Right lobe of liver (tissue), 6 donors: ENCODE measurements around the gene CPSF7. TPM values are rescaled to one million over a fixed set of nuclear protein-coding genes. Genes with fewer than 3 reads are reported as not detected.

Experiments used
- ATAC-seq, 4 donors: fragments of 200-7000 bp; cut with Tn5 transposase; one replicate each; pipeline ENCODE4 v1.9.1; 2020; ENCODE audit warnings: mild to moderate bottlenecking in 4 of 4, moderate library complexity in 4 of 4
- DNase-seq, 3 donors: peaks; one replicate each; pipeline ENCODE4 v3.0.0-alpha.2; 2020
- H3K27ac ChIP-seq, 3 donors: fragments of 200-600 bp; one replicate each; pipeline ENCODE4 v1.8.0; 2022
- H3K27me3 ChIP-seq, 2 donors: fragments of 200-600 bp; one replicate each; pipeline ENCODE4 v1.8.0; 2022
- H3K36me3 ChIP-seq, 4 donors: fragments of 200-600 bp; sonication (generic) in 1 of 4; one replicate each; pipeline versions ENCODE4 v1.5.1 to v1.8.0; 2017 to 2022; ENCODE audit warnings: control low read depth in 1 of 4
- H3K4me1 ChIP-seq, 4 donors: fragments of 200-600 bp; sonication (generic) in 1 of 4; one replicate each; pipeline versions ENCODE4 v1.5.1 to v1.8.0; 2017 to 2022; ENCODE audit warnings: control low read depth in 1 of 4
- H3K4me3 ChIP-seq, 3 donors: fragments of 200-600 bp; one replicate each; pipeline ENCODE4 v1.8.0; 2022
- H3K9me3 ChIP-seq, 4 donors: fragments of 200-600 bp; sonication (generic) in 1 of 4; one replicate each; pipeline versions ENCODE4 v1.5.1 to v1.8.0; 2017 to 2022; ENCODE audit warnings: control low read depth in 1 of 4
- POLR2A ChIP-seq: fragments of 450-650 bp; IDR thresholded peaks from one replicate; pipeline ENCODE4 v1.6.1; 2017; ENCODE audit warnings: antibody characterized with exemption, mild to moderate bottlenecking
- WGBS: methylation state at CpG from one replicate; pipeline ENCODE4 v1.1.6; 2018; ENCODE audit warnings: low coverage, low lambda C conversion rate; ENCODE audit not compliant: insufficient coverage; ENCODE audit errors: missing lambda C conversion rate; 5-methylcytosine and 5-hydroxymethylcytosine counted together
- intact Hi-C, 2 donors: fragments of 100-400 bp; cut with DNase I; formaldehyde crosslinking; loops; one replicate each; pipeline versions ENCODE4 v1.11.2 to v1.14.1; 2022
- total RNA-seq, 6 experiments: library from RNA; depleted of rRNA in 2 of 6; stranded (reverse); fragments of >200 nt in 2 of 6; fragmentation: NEBNext Ultra II Directional in 3 of 6; extraction: Animal tissue kit (Norgen Biotek cat#: 25700) in 3 of 6; gene quantifications; one replicate each; pipeline versions ENCODE4 v1.1.0 to v1.2.4, GENCODE V29; 2016 to 2023
- TF ChIP-seq, protein P1 (sequence below), 4 donors: fragments of 200-600 bp in 3 of 4; fragments of 450-650 bp in 1 of 4; IDR thresholded peaks; one replicate each; pipeline versions ENCODE4 v1.5.1 to v1.8.0; 2016 to 2022; ENCODE audit warnings: antibody characterized with exemption in 4 of 4, mild to moderate bottlenecking in 2 of 4
- donor health status: DM: no; HTN: yes; CAD: no.
- donor health status: DM: no; HTN: no; CAD: no.
- donor health status: DM: no; HTN: no; CAD: no.
- donor health status: DM: no; HTN: yes; CAD: no.
- donor health status: DM: no; HTN: yes; CAD: no.

CPSF7 gene
- total RNA-seq, 6 experiments from 2014 or later, result 16.7 to 52.0 (median 31.7) TPM

DNA sequence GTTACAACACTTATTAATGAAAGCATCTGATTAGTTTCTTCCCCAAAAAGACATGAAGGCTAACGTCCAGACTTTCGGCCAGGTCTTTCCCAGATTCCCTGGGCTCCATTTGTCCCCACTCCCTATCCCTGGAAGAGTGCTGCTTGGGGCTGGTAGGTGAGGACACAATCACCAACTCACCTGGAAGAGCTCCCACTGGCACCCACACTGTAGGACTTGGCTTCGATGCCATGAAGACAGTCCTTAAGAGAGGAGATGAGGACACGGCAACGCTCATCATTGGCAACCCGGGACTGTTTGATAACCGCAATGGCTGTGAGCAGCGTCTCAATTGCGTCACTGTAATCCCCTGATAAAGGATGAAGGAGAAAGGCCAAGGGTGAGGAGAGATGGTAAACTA is 18.2 kb downstream of the CPSF7 start:
- DNase-seq, result no peak
- WGBS, result 68% methylated on average over 9 of the region's 9 CpGs
- Histone ChIP-seq H3K27ac (no peak overlapping the region), H3K9me3 (no peaks in the 10 kb centered on the region), H3K4me1 (no peaks in the 10 kb centered on the region), H3K4me3 (no peak overlapping the region), H3K27me3 (no peaks in the 10 kb centered on the region), H3K36me3 (peaks cover 18 to 98% (median 50%) of the 10 kb centered on the region in 4 donors)
- intact Hi-C loops, result no loop called here
- ATAC-seq, result no peak
- TF ChIP-seq, protein P1, sequence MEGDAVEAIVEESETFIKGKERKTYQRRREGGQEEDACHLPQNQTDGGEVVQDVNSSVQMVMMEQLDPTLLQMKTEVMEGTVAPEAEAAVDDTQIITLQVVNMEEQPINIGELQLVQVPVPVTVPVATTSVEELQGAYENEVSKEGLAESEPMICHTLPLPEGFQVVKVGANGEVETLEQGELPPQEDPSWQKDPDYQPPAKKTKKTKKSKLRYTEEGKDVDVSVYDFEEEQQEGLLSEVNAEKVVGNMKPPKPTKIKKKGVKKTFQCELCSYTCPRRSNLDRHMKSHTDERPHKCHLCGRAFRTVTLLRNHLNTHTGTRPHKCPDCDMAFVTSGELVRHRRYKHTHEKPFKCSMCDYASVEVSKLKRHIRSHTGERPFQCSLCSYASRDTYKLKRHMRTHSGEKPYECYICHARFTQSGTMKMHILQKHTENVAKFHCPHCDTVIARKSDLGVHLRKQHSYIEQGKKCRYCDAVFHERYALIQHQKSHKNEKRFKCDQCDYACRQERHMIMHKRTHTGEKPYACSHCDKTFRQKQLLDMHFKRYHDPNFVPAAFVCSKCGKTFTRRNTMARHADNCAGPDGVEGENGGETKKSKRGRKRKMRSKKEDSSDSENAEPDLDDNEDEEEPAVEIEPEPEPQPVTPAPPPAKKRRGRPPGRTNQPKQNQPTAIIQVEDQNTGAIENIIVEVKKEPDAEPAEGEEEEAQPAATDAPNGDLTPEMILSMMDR (IDR thresholded peaks at IDR 0.05), result no peak
- TF ChIP-seq POLR2A, result no peak

DNA sequence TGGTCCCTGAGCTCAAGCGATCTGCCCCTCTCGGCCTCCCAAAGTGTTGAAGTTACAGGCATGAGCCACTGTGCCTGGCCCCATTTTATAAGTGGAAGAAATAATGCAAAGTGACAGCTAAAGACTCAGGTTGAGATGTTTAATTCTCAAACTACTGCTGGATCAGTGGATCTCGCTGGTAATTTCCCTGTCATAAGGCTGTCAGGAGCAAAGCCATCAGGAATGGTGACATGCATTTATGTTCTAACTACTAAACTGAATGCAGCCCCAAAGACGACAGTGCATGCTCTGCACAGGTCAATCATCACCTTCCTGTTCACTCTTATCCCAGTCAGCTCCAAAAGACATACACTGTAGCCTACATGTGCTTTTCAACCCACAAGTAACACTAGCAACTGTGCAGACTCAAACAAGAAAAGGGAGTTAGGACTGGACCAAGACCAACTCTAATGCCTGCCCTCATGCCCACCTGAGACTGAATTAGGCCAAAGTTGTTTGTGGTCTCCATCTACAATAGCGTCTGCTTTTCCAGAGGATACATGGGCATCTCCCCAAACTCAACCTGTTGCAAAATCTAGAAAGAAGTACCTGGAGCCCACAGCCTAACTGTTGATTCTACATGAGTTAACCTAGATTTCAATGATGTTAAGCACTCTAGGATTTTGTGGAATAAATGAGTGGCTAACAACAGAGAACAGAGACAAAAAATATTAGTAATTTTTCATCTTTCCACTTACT is 22.6 kb downstream of the CPSF7 start:
- ATAC-seq (no peak), DNase-seq (no peak)
- peaks cover 10 to 95% (median 42%) of the 10 kb centered on the region in 4 donors for H3K36me3 ChIP-seq
- no peaks in the 10 kb centered on the region for H3K9me3 ChIP-seq
- intact Hi-C loops, result no loop called here
- TF ChIP-seq, protein P1 (IDR thresholded peaks at IDR 0.05), result no peak
- no peak for TF ChIP-seq POLR2A
- H3K27me3 ChIP-seq, result no peaks in the 10 kb centered on the region
- H3K4me1 ChIP-seq, result no peaks in the 10 kb centered on the region
- no peak overlapping the region for H3K4me3 ChIP-seq
- 100% methylated on average over 1 of the region's 5 CpGs for WGBS
- no peak overlapping the region for H3K27ac ChIP-seq

DNA sequence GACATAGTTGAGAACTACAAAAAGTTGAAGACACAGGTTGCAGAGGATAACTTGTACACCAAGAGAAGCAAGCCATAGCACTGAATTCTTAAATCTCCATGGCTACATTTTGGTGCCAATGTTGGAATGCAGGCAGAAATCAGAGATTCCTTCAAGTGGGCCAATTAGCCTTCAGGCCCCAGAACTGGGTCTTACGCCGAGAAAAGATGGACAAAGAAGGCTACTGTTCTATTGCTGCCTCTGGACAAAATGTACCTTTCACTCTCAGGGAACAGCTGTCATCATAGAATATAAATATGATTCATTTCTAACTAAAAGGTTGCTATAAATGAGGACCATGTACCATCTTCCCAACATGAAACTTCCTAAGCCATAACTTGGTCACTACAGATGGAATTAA is 23.7 kb downstream of the CPSF7 start:
- WGBS, result 94% methylated on average over 2 of the region's 2 CpGs
- intact Hi-C loops, result no loop called here
- TF ChIP-seq POLR2A, result no peak
- TF ChIP-seq, protein P1 (IDR thresholded peaks at IDR 0.05), result no peak
- Histone ChIP-seq H3K4me3 (no peak overlapping the region), H3K36me3 (peaks cover 3 to 84% (median 33%) of the 10 kb centered on the region in 4 donors), H3K4me1 (no peaks in the 10 kb centered on the region), H3K27ac (no peak overlapping the region), H3K27me3 (no peaks in the 10 kb centered on the region), H3K9me3 (no peaks in the 10 kb centered on the region)
- DNase-seq (no peak), ATAC-seq (no peak)

DNA sequence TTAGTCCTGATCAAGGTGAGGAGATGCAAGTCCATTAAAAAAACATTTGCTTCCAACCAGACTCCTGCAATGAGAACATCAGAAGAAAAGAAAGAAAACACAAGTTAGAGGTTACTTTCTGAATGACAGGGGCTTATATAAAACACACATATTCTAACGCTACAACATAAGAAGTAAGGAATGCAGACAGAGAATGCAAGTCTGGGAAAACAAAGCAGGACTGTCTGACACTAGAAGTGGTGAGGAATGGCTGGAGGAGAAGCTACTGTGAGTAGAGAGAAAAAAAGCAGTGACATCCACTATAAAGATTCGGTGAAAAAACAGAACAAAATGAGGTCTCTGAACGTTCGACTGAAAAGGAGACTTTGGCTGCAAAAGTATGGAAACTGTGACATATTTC is 25.1 kb downstream of the CPSF7 start:
- peaks cover 0 to 69% (median 23%) of the 10 kb centered on the region in 4 donors for H3K36me3 ChIP-seq
- WGBS, result 89% methylated on average over 4 of the region's 4 CpGs

More for the DNA sequence above, 25.1 kb downstream of the CPSF7 start:
- Histone ChIP-seq H3K4me1 (no peaks in the 10 kb centered on the region), H3K27me3 (no peaks in the 10 kb centered on the region), H3K9me3 (no peaks in the 10 kb centered on the region), H3K4me3 (no peak overlapping the region), H3K27ac (no peak overlapping the region)
- DNase-seq, result no peak
- TF ChIP-seq, protein P1 (IDR thresholded peaks at IDR 0.05), result no peak
- TF ChIP-seq POLR2A, result no peak
- intact Hi-C loops, result no loop called here
- no peak for ATAC-seq
